Ramos (cell line): ENCODE measurements around the gene LRRC18.

Experiments
- in situ Hi-C: fragments of 300-500 bp; cut with MboI; formaldehyde crosslinking; loops from one replicate; pipeline ENCODE4 v1.14.3; 2022; ENCODE audit warnings: low sequenced_read_pairs; ENCODE audit not compliant: unreplicated experiment

The LRRC18 gene

GRCh38 chr10:48939790-48940325 is at the start of gene LRRC18:
LRRC18 (minus strand) TSS chr10:48939840; CDS start chr10:48914155, 25,685 bp downstream.
- in situ Hi-C loops: no loop called here

DNA sequence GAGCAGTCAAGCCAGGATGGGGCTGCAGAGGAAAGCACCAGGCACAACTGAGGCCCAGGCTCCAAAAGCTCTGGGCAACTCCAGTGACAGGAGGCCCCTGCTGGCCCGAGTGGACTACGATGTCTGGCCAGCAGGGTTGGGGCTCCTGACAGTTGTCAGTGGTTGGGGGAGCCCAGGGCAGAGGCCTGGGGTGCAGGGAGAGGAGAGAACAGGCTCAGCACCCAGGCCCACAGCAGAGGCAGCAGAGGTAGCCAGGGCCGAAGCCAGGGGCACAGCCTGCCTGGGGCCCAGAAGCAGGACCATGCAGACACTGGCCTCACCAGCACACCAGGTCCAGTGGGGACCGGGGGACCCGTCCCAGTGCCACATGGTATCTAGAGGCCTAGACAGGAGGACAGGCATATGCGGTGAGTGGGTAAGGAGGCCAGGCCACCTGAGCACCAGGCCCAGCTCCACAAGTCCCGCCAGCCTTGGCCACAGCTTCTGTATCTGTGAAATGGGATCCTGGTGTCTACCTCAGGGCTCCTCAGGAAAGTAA is 46.0 kb upstream of the LRRC18 start:
- in situ Hi-C loops: no loop called here

GRCh38 chr10:48983648-48984351 is 44.2 kb upstream of the LRRC18 start:
- in situ Hi-C loops: no loop called here

DNA sequence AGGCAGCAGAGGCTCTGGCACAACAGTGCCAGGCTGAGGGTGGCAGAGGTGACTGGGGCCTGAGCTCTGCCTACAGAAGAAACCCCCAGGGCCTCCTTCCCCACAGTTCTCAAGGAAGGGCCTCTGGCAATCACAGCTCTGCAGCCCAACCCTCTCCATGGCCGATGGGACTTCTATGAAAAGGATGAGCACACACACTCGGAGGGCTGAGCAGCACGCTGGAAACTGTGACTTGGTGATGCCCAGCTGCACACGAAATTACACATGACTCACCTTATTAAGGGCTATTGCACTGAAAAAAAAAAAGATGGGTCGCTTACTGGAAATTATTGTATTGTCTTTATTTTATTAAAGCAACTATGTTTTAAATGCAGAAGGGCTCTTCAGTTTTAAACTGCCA is 42.9 kb upstream of the LRRC18 start:
- in situ Hi-C loops: no loop called here

DNA sequence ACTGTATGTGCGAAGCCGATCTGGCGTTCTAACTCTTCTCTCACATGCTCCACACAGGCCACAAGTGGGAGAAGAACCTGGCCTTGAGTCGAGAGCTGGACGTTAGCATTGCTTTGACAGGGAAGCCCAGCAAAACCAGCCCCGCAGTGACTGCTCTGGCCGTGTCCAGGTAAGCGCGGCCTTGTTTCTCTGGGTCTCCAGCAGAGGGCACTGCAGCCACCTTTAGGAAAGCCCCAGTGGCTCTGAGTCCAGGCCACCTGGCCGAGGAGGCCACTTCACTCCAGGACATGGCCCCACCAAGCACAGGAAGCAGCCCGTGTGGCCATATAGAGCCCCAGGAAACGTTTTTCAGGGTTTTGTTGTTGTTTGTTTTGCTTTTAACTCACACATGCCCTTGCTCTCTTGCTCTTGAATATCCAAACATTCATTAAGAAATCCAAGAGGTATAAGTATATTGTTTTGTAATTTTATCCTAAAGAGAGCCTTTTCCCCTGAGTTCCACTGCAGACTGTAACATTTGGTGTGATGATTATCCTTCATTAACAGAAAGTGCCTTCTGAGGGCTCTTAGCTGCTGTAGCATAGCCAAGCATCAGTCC is 41.8 kb upstream of the LRRC18 start:
- in situ Hi-C loops: no loop called here

DNA sequence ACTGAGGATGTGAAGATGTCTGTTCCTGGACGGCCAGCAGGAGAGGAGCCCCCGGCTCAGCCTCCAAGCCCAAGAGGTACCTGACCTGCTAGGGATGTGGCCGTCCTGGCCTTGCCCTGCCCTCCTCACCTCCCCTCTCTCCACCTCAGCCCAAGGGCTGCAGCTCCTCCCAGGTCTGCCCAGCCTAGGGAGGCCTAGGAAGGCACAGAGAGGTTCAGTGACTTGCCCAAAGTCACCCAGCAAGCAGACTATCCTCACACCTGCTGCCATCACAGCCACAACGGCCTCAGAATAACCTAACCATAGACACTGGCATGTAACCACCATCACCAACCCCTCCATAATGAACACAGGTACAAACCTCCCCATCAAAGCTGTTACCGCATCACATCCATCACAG is 38.7 kb upstream of the LRRC18 start:
- in situ Hi-C loops: no loop called here

- in situ Hi-C loops: no loop called here
These were observed 36.6 kb upstream of the LRRC18 start for GRCh38 chr10:48976196-48976595.

- in situ Hi-C loops: no loop called here
These were observed 35.0 kb upstream of the LRRC18 start for GRCh38 chr10:48974510-48975156.

DNA sequence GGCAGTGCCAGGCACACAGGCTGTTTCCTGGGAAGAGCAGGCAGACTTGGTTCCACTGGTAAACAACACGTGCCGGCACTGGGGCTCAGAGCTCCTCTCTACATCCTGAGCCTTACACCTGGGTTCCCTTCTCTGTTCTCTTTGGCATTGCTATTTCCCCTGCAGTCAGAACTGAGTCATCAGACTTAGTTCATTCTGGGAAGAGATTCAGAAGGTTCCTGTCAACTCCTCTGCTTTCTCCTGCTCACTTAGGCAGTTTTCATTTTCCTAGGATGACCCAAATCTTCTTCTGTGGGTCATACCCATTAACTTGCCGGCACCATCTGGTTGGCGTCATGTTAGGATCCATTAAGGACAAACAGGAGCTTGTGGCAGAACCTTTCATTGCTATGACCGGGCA is 33.4 kb upstream of the LRRC18 start:
- in situ Hi-C loops: no loop called here

- in situ Hi-C loops: no loop called here
These were observed 31.0 kb upstream of the LRRC18 start for GRCh38 chr10:48970654-48971053.

DNA sequence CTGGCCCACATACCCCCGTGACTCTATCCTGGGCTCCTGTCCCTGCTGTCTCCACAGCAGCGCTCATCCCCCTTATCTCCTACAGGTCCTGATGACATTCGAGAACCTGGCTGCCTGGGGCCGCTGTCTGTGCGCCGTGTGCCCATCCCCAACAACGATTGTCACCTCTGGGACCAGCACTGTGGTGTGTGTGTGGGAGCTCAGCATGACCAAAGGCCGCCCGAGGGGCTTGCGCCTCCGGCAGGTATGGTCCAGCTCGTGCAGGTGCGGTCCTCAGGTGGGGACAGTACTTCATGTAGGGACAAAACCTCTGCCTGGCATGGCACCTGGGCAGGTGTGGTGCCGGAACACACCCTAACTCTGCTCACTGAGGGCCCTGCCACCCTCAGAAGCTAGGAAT is 30.4 kb upstream of the LRRC18 start:
- in situ Hi-C loops: no loop called here

- in situ Hi-C loops: no loop called here
These were observed 28.4 kb upstream of the LRRC18 start for GRCh38 chr10:48968036-48968435.

DNA sequence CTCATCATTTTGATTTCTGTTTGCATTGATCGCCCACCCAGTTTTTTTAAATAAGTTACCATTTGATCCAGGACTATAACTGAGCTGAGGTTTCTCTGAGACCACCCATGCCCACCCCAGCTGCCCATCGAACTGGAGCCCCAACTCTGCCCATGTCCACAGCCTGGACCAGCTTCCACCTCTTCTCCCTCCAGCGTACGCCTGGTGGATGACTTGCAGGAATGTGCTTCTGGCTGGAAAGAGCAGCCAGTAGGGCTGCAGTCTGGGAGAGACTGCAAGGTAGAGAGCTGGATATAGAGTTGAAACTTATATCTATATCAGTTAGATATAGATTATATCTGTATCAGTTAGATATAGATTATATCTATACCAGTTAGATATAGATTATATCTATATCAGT is 25.8 kb upstream of the LRRC18 start:
- in situ Hi-C loops: no loop called here

DNA sequence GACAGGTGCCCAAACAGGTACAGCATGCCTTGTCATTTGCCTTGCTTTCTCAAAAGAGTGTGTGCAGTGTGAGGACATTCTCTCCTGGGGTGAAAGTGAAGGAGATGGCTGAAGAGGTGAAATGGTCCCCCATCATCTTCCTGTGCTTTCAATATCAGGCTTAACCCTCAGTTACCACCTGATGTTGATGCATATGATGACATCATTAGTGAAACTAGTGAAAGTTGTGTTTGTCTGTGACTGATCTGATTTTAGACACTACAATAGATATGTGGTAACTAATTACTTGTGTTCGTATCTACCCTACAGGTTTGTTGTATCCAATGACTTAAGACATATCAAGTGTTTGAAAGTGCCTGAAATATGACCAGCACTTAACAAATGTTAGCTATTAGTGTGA is 24.4 kb upstream of the LRRC18 start:
- in situ Hi-C loops: no loop called here

GRCh38 chr10:48958598-48959190 is 19.1 kb upstream of the LRRC18 start:
- in situ Hi-C loops: no loop called here

DNA sequence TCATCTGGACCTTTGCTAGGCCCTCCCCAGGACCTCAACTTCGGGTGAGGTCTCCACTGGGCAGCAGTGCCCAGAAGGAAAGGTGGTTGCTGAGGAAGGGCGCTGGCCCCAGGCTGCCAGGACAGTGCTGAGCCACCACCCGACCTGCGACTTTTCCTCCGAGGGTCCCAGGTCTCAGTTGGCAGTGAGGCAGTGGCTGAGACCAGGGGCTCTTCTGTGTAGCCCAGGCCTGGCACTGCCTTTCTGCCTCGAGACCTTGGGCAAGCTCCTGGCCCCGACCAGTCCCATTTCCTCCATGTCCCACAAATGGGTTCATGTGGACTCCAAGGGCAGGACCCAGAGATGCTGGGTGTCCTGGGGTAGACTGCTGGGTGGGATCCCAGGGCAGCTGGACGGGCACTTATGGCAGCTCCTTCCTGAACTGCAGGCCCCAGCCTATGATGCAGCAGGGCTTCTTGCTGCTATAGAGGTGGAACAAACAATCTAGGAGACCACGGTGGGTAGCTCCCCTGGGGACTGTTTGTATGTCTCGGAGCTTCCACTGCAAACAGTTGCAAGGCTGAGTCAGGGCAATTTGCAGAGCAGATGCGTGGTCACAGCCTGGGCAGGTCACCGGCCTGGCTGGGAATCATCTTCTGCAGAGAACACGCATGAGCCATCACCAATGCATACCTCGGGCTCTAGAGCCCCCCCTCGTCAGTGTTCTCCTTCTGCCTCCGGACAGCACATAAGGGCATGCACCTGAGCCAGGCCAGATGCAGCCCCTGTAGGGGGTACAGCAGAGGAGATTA is 17.9 kb upstream of the LRRC18 start:
- in situ Hi-C loops: no loop called here

DNA sequence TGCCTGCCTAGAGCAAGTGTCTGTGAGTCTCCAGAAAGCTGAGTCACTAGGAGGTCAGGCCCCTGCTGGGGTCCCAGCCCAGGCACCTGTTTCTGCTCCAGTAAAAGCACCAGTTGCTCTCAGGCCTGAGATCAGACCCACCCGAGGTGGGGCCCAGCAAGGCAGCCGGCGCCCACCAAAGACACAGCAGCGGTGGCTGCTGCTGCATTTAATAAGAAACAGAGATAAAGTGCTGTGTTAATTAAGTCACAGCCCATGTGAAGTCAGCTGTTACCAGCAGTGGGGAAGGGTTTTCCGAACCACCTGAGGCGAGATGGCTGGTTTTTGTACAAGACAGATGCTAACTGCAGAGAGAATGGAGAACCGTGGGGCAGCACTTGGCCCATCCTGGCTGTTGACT is 12.1 kb upstream of the LRRC18 start:
- in situ Hi-C loops: no loop called here

DNA sequence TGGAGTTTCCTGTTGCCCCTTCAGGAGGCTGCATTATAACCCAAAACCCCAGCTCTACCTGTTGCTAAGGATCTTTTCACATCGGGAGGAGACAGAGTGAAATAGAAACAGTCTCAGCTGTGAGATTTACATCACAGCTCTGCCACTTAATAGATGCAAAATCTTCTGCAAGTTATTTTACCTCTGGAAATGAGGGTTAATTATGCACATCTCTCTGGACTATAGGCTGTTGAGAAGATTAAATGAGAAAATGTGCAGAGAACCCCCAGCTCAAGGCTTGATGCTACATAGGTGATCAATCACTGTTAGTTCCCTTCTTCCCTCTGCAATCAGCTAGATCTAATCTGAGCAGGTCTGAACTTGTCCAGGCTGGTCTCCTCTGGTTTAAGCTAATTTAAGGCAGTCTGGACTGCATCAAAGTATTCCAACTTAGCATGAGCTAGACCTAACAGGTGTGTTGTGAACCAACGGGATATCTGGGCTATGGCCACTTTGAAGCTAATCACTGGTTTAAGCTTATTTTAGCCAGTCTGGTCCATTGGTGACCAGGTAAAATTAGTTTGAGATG is 8.9 kb upstream of the LRRC18 start:
- in situ Hi-C loops: no loop called here

- in situ Hi-C loops: no loop called here
These were observed 8.2 kb upstream of the LRRC18 start for GRCh38 chr10:48947690-48948469.
